Activated CD8-positive, alpha-beta memory T cell treated with anti-CD3 and anti-CD28 coated beads, Interleukin-2, amount 50 U/mL, for 24 hours (primary cell): ENCODE results near the gene ZDHHC12.

Experiments
- DNase-seq: peaks from one replicate; pipeline ENCODE4 v3.0.0-alpha.2; 2020; ENCODE audit errors: extremely low read depth

Gene ZDHHC12

GRCh38 chr9:128685636-128686489, 38.1 kb downstream of the ZDHHC12 start:
- no peak for DNase-seq

GRCh38 chr9:128684325-128685199, 39.4 kb downstream of the ZDHHC12 start:
- DNase-seq, result no peak

- no peak for DNase-seq
These were observed 39.9 kb downstream of the ZDHHC12 start for GRCh38 chr9:128684065-128684324.

- DNase-seq, result no peak
These were observed 40.4 kb downstream of the ZDHHC12 start for GRCh38 chr9:128683340-128684064.

- DNase-seq, result no peak
These were observed 46.1 kb downstream of the ZDHHC12 start for GRCh38 chr9:128677794-128678193.

GRCh38 chr9:128675382-128675781, 48.5 kb downstream of the ZDHHC12 start:
- DNase-seq, result no peak
